ENCODE measurements around the gene HCN2. TPM values are rescaled to one million over a fixed set of nuclear protein-coding genes. Genes with fewer than 3 reads are reported as not detected.

The HCN2 gene
- total RNA-seq, 4 donors from 2014 or later = 0.12 to 0.27 (median 0.21) TPM

DNA sequence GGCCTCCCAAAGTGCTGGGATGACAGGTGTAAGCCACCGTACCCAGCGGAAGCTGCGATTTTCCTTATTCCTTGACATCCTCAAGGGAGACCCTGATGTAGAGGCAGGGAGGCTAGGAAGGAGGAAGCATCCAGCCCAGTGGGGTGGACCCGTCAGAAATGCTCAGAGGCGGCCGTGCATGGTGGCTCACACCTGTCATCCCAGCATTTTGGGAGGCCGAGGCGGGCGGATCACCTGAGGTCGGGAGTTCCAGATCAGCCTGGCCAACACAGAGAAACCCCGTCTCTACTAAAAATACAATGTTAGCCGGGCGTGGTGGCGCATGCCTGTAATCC lies 34.2 kb upstream of the HCN2 start:
- Histone ChIP-seq H3K4me3 (no peak overlapping the region), H3K9me3 (no peaks in the 10 kb centered on the region), H3K27me3 (peaks cover 21% of the 10 kb centered on the region), H3K27ac (no peak overlapping the region), H3K4me1 (peaks cover 0 to 14% (median 10%) of the 10 kb centered on the region in 3 donors), H3K36me3 (no peaks in the 10 kb centered on the region)
- 100% methylated on average over 1 of the region's 14 CpGs; no CpG with 5 or more reads in 1 of the 2 donors for WGBS, 2 donors (ENCODE audit: low coverage in 1 of 2)
- TF ChIP-seq EP300 (IDR thresholded peaks at IDR 0.05) (no peak), POLR2A (IDR thresholded peaks at IDR 0.05) (no peak), POLR2AphosphoS5 (IDR thresholded peaks at IDR 0.05) (no peak)
- TF ChIP-seq, protein P1, sequence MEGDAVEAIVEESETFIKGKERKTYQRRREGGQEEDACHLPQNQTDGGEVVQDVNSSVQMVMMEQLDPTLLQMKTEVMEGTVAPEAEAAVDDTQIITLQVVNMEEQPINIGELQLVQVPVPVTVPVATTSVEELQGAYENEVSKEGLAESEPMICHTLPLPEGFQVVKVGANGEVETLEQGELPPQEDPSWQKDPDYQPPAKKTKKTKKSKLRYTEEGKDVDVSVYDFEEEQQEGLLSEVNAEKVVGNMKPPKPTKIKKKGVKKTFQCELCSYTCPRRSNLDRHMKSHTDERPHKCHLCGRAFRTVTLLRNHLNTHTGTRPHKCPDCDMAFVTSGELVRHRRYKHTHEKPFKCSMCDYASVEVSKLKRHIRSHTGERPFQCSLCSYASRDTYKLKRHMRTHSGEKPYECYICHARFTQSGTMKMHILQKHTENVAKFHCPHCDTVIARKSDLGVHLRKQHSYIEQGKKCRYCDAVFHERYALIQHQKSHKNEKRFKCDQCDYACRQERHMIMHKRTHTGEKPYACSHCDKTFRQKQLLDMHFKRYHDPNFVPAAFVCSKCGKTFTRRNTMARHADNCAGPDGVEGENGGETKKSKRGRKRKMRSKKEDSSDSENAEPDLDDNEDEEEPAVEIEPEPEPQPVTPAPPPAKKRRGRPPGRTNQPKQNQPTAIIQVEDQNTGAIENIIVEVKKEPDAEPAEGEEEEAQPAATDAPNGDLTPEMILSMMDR (IDR thresholded peaks at IDR 0.05) = no peak
- ATAC-seq = no peak

DNA sequence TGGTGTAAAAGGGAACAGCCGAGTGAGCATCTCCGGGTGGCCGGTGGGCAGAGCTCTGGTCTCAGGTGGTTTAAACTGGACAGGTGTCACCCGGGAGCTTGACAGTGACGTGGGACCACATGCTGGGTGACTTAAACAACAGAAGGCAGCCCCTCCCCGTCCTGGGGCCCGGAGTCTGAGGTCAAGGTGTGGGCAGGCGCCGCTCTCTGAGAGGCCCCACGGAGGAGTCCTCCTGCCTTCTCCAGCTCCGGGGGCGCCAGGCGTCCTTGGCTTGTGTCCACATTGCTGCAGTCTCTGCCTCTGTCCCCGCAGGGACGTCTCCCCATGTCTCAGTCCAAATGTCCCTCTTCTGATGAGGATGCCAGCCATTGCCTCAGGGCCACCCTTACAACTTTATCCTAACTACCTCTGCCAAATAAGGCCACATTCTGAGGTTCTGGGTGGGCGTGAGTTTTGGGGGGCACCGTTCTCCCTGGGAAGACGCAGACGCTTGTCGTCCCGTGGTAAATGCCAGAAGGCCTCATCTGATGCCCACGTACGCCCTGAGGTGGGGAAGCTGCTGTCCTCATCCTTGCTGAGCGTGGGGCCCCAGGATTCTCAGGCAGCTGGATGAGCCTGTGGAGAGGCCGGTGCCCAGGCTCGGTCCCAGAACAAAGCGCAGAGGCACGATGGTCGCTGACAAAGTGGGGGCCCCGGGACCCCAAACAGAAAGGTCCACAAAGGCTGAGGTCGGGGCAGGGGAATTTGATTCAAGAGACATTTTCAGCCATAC lies 32.9 kb upstream of the HCN2 start:
- no peaks in the 10 kb centered on the region for H3K36me3 ChIP-seq
- whole genome bisulfite sequencing, 2 donors (ENCODE audit: low coverage in 1 of 2) = 88 to 92% methylated on average over 5 to 12 of the region's 31 CpGs
- peak; percentile 6 for ATAC-seq
- no peak overlapping the region for H3K4me3 ChIP-seq
- no peak for TF ChIP-seq POLR2AphosphoS5 (IDR thresholded peaks at IDR 0.05)
- TF ChIP-seq POLR2A (IDR thresholded peaks at IDR 0.05) = no peak
- TF ChIP-seq, protein P1 (IDR thresholded peaks at IDR 0.05) = no peak
- TF ChIP-seq EP300 (IDR thresholded peaks at IDR 0.05) = no peak
- no peaks in the 10 kb centered on the region for H3K9me3 ChIP-seq
- H3K27ac ChIP-seq = no peak overlapping the region
- peaks cover 12% of the 10 kb centered on the region for H3K27me3 ChIP-seq
- peaks cover 0 to 9% (median 7%) of the 10 kb centered on the region in 3 donors for H3K4me1 ChIP-seq

DNA sequence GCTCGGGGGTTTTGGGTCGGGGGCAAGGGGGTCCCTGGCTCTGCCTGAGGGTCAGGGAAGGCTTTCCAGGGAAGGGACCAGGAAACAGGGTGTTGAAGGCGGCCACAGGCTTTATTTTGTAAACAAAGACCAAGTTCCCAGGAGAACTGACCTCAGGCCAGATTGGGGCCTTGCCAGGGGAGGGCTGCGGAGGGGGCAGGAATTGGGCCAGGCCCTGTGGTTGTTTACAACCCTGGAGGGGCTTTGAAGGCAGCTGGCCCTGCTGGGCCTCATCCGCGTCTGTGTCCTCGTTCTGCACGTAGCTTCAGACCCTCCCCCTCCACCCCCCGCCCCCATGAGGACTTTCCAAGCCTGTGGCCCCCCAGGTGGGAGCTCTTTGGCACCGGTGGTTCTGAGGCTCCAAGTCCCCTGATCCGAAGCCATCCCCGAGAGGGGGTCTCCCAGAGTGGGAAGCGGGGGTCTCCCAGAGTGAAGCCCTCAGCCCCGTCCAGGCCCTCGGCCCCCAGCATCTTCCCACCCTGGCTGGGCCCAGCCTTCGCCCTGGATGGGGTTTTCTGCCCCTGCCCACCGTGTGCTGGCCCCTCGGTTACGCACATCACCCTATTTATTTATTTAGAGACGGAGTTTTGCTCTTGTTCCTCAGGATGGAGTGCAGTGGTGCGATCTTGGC lies 30.8 kb upstream of the HCN2 start:
- Histone ChIP-seq H3K36me3 (no peaks in the 10 kb centered on the region), H3K4me1 (peaks cover 0 to 9% (median 7%) of the 10 kb centered on the region in 3 donors), H3K27ac (peak overlapping the region in 1 of 4 donors; percentile 10), H3K27me3 (no peaks in the 10 kb centered on the region), H3K9me3 (no peaks in the 10 kb centered on the region), H3K4me3 (no peak overlapping the region)
- 13 to 51% methylated on average over 3 to 10 of the region's 21 CpGs for WGBS, 2 donors (ENCODE audit: low coverage in 1 of 2)
- ATAC-seq = no peak
- no peak for TF ChIP-seq EP300 (IDR thresholded peaks at IDR 0.05)
- no peak for TF ChIP-seq POLR2A (IDR thresholded peaks at IDR 0.05)
- TF ChIP-seq, protein P1 (IDR thresholded peaks at IDR 0.05) = no peak
- TF ChIP-seq POLR2AphosphoS5 (IDR thresholded peaks at IDR 0.05) = no peak

DNA sequence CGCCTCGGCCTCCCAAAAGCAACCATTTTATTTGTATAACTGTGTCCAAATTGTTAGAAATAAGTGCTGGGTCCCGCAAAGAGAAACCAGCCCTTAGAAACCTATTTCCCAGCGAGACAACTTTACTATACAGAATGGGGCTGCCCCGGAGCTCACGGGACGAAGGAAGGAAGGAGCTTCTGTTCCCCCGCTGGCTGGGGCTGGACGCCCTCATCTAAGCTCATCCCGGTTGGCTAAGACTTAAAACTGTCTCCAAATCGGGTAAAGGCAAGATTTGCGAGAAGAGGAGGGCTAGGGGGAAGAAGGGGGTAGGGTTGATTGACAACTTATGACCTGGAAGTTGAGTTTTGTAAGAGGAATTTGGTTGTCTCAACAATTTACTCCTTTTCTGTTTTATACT lies 29.6 kb upstream of the HCN2 start:
- no peak overlapping the region for H3K27ac ChIP-seq
- H3K27me3 ChIP-seq = no peaks in the 10 kb centered on the region
- H3K4me3 ChIP-seq = no peak overlapping the region
- no peaks in the 10 kb centered on the region for H3K9me3 ChIP-seq
- WGBS, 2 donors (ENCODE audit: low coverage in 1 of 2) = 82% methylated on average over 2 to 4 of the region's 12 CpGs
- TF ChIP-seq POLR2AphosphoS5 (IDR thresholded peaks at IDR 0.05) (no peak), POLR2A (IDR thresholded peaks at IDR 0.05) (no peak), EP300 (IDR thresholded peaks at IDR 0.05) (no peak)
- TF ChIP-seq, protein P1 (IDR thresholded peaks at IDR 0.05) = no peak
- H3K36me3 ChIP-seq = no peaks in the 10 kb centered on the region
- ATAC-seq = no peak
- H3K4me1 ChIP-seq = peaks cover 0 to 9% (median 7%) of the 10 kb centered on the region in 3 donors
